Measurements from ENCODE around the gene TAF3.

TAF3 gene

DNA sequence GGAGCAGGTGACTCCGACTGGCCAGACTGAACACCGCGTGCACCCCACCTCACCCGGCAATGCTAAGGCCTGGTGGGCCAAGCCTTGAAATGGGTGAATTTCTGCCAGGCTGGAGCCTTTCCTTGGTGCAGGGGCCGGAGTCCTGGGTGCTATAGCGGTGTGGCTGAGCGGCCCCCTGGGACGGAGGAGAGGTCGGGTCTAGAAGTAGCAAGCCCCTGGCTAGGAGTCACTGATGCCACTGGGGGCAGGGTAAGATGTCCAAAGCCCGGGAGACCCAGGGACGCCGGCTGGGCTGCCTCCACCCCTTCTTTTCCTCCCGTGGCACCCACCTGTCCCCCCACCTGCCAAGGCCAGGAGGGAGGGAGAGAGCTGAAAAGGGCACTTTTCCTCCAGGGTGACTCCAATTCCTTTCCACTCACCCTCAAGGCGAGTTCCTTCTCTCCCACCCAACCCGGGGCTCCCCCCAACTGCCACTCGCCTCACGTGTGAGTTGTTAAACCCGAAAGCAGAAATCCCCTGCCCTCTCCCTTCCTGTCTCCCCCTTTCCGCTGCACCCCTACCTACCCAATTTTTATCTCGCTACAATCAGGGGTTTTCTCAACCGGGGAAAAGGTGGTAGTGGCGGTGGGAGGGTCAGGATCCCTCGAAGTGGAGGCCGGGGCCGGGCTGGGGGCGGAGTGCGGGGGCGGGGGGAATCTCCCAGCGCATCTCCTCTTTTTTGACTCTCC is 230.1 kb downstream of the TAF3 start:
- peaks cover 96% of the 10 kb centered on the region for H3K27me3 ChIP-seq (ENCODE audit: insufficient read depth, low read length)
- H3K9me3 ChIP-seq (ENCODE audit: low read length), result no peaks in the 10 kb centered on the region
- H2AFZ ChIP-seq (ENCODE audit: low read depth, low read length), result no peak overlapping the region
- H3K36me3 ChIP-seq (ENCODE audit: insufficient read depth, low read length), result no peaks in the 10 kb centered on the region
- H3K4me3 ChIP-seq (ENCODE audit: low read length), result no peak overlapping the region
- peaks cover 13% of the 10 kb centered on the region for H3K4me1 ChIP-seq (ENCODE audit: insufficient read depth, low read length)

- Histone ChIP-seq H3K27me3 (ENCODE audit: insufficient read depth, low read length) (peaks cover 95% of the 10 kb centered on the region), H3K9me3 (ENCODE audit: low read length) (no peaks in the 10 kb centered on the region), H3K4me3 (ENCODE audit: low read length) (no peak overlapping the region), H3K4me1 (ENCODE audit: insufficient read depth, low read length) (peaks cover 21% of the 10 kb centered on the region), H3K36me3 (ENCODE audit: insufficient read depth, low read length) (no peaks in the 10 kb centered on the region), H2AFZ (ENCODE audit: low read depth, low read length) (peak overlapping the region; percentile 19)
These were observed 230.9 kb downstream of the TAF3 start for GRCh38 chr10:8049045-8049864.

DNA sequence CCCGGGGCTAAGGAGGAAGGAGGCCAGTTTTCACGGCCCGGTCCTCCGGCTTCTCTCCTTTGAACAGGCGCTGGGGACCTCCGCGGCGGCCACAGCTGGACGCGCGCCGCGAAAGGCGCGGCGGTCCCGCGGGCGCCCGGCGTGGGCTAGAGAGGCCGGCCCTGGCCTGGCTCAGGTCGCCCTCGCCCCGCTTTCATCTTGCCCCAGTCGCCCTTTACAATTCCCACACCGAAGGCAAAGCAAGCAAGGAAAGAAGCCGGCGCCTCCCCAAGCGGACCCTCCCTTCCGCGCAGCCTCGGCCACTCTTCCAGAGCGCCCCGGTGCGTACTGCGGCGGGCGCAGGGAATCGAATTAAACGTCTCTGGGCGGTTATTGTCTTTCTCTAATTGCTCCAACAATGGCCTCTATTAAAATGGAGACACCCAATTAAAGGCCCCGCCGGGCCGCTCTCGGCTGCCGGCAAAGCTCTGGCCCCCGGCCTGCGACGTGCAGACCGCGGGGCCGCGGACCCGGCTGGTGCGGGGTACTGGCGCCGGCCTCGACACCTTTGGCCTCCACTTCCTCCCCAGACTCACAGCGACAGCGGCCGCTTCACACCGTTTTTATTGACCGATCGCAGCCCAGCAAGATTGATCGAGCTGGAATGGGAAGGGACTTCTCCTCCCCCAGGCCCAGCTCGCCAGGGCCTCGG is 231.7 kb downstream of the TAF3 start:
- peak overlapping the region; percentile 19 for H2AFZ ChIP-seq (ENCODE audit: low read depth, low read length)
- peaks cover 21% of the 10 kb centered on the region for H3K4me1 ChIP-seq (ENCODE audit: insufficient read depth, low read length)
- H3K4me3 ChIP-seq (ENCODE audit: low read length), result no peak overlapping the region
- no peaks in the 10 kb centered on the region for H3K36me3 ChIP-seq (ENCODE audit: insufficient read depth, low read length)
- no peaks in the 10 kb centered on the region for H3K9me3 ChIP-seq (ENCODE audit: low read length)
- peaks cover 94% of the 10 kb centered on the region for H3K27me3 ChIP-seq (ENCODE audit: insufficient read depth, low read length)

- H3K4me3 ChIP-seq (ENCODE audit: low read length), result no peak overlapping the region
- no peaks in the 10 kb centered on the region for H3K36me3 ChIP-seq (ENCODE audit: insufficient read depth, low read length)
- H3K4me1 ChIP-seq (ENCODE audit: insufficient read depth, low read length), result peaks cover 18% of the 10 kb centered on the region
- peaks cover 94% of the 10 kb centered on the region for H3K27me3 ChIP-seq (ENCODE audit: insufficient read depth, low read length)
- H2AFZ ChIP-seq (ENCODE audit: low read depth, low read length), result no peak overlapping the region
- no peaks in the 10 kb centered on the region for H3K9me3 ChIP-seq (ENCODE audit: low read length)
These were observed 232.3 kb downstream of the TAF3 start for GRCh38 chr10:8050556-8051108.

DNA sequence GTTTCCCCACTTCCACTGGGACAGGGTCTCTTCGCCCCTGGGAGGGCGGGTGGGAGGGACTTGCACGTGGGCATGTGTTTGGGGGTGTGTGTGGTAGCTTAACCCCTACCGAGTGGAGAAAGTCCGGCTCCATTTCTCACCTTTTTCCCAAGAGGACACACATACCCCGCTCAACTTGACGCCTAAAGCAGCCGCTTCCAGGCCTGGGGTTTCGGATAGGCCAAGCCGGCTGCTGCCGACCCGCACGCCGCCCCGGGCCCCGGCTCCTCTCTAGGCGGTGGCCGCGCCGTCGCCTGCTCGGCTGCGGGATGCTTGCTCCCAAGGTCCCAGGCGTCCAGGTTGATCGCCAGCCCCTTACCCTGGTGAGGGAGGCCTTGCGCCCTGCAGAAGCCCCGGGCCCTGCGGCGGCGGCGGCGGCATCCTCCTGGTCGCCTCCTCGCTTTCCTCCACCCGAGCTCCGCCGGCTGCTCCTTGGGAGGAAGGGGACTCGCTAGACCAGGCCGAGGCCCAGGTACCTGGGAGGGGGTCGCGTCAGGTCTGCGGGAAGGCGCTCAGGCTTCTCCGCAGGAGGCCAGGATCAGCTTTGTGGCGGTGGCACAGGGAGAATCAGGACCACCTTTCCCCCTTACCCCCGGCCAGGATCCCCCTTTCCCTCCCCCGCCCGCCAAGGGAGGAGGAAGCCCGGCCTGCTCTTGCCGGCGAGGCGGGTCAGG is 233.0 kb downstream of the TAF3 start:
- Histone ChIP-seq H2AFZ (ENCODE audit: low read depth, low read length) (no peak overlapping the region), H3K4me1 (ENCODE audit: insufficient read depth, low read length) (peaks cover 18% of the 10 kb centered on the region), H3K27me3 (ENCODE audit: insufficient read depth, low read length) (peaks cover 92% of the 10 kb centered on the region), H3K9me3 (ENCODE audit: low read length) (no peaks in the 10 kb centered on the region), H3K36me3 (ENCODE audit: insufficient read depth, low read length) (no peaks in the 10 kb centered on the region), H3K4me3 (ENCODE audit: low read length) (no peak overlapping the region)

DNA sequence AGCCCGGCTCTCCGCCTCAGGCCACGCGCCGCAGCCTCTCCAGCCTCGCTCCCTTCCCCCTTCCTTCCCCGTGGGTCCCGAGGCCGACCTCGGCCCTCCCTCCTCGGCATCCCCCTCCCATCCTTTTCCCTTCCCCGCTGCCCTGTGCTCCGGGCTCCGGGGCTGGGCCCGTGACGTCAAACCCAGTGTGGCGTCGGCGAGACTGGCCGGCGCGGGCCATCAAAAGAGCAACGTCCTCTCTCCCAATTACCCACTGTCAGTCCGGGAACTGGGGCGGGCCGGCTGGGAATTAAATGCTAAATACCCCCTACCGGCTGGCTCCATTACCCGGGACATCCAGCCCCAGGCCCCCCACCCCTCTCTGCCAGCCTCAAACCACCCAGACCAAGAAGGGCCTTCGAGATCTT is 233.5 kb downstream of the TAF3 start:
- Histone ChIP-seq H3K27me3 (ENCODE audit: insufficient read depth, low read length) (peaks cover 92% of the 10 kb centered on the region), H3K4me1 (ENCODE audit: insufficient read depth, low read length) (peaks cover 18% of the 10 kb centered on the region), H3K4me3 (ENCODE audit: low read length) (no peak overlapping the region), H3K36me3 (ENCODE audit: insufficient read depth, low read length) (no peaks in the 10 kb centered on the region), H2AFZ (ENCODE audit: low read depth, low read length) (no peak overlapping the region), H3K9me3 (ENCODE audit: low read length) (no peaks in the 10 kb centered on the region)

- no peak overlapping the region for H2AFZ ChIP-seq (ENCODE audit: low read depth, low read length)
- no peaks in the 10 kb centered on the region for H3K36me3 ChIP-seq (ENCODE audit: insufficient read depth, low read length)
- peaks cover 92% of the 10 kb centered on the region for H3K27me3 ChIP-seq (ENCODE audit: insufficient read depth, low read length)
- no peak overlapping the region for H3K4me3 ChIP-seq (ENCODE audit: low read length)
- peaks cover 18% of the 10 kb centered on the region for H3K4me1 ChIP-seq (ENCODE audit: insufficient read depth, low read length)
- no peaks in the 10 kb centered on the region for H3K9me3 ChIP-seq (ENCODE audit: low read length)
These were observed 234.1 kb downstream of the TAF3 start for GRCh38 chr10:8052341-8052955.

DNA sequence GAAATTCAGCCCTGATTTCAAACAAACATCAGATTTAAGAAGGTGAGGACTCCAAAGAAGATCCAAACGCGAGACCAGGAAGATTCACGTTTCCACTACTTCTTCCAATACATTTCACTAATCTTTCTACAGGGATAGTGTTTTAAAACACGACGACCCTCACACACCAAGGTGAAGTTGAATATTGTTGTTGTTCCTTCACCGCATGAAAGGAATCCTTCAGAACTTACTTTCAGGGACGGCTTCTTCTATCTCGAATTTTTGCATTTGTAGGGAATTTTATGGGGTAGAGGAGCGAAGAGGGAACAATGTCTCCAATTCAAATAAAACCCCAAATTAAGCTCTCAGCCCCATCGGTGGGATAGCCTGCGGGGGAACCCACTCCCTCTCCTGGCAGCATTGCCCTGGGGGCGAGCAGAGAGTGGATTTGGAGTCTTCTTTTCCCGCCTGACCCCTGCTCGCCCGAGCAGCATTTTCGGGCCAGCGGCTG is 234.7 kb downstream of the TAF3 start:
- no peaks in the 10 kb centered on the region for H3K36me3 ChIP-seq (ENCODE audit: insufficient read depth, low read length)
- H3K4me1 ChIP-seq (ENCODE audit: insufficient read depth, low read length), result peaks cover 18% of the 10 kb centered on the region
- H3K9me3 ChIP-seq (ENCODE audit: low read length), result no peaks in the 10 kb centered on the region
- no peak overlapping the region for H2AFZ ChIP-seq (ENCODE audit: low read depth, low read length)
- peak overlapping the region; percentile 24 for H3K4me3 ChIP-seq (ENCODE audit: low read length)
- H3K27me3 ChIP-seq (ENCODE audit: insufficient read depth, low read length), result peaks cover 92% of the 10 kb centered on the region

DNA sequence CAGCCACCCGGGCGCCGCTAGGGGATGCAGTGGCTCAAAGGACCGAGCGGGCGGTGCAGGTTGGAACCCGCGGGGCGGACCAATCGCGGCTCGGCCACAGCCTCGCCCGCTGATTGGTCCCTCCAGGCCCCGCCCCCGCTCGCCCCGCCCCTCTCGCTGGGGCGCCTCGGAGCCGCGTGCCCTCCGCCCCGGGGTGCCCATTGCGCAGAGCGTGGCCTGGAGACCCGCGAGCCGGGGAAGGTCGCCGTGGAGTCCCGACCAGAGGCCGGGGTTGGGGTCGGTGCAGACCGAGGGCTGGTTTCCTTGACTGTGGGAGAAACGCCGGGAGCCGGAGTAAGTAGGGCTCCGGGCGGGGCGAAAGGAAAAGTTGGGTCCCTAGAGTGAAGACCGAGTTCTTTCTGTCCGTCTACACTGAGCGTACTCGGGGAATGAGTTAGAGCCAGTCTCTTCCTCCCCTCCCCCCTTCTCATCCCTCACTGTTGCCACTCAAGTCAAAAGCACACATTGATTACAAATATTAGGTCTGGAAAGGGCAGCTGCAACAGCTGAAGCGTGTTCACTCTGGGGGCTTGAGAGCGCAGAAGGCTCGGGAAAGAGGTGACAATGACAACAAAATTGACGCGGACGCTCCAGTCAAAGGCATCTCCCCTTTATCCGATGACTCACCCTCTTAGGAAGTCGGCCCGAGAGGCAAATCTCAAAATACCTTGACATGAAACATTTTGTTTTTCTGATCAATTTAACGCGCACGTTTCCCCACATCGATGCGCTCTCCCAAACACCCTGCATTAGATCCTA is 235.3 kb downstream of the TAF3 start:
- peak overlapping the region; percentile 38 for H3K4me3 ChIP-seq (ENCODE audit: low read length)
- no peak overlapping the region for H2AFZ ChIP-seq (ENCODE audit: low read depth, low read length)
- peaks cover 18% of the 10 kb centered on the region for H3K4me1 ChIP-seq (ENCODE audit: insufficient read depth, low read length)
- no peaks in the 10 kb centered on the region for H3K36me3 ChIP-seq (ENCODE audit: insufficient read depth, low read length)
- H3K9me3 ChIP-seq (ENCODE audit: low read length), result no peaks in the 10 kb centered on the region
- peaks cover 92% of the 10 kb centered on the region for H3K27me3 ChIP-seq (ENCODE audit: insufficient read depth, low read length)

DNA sequence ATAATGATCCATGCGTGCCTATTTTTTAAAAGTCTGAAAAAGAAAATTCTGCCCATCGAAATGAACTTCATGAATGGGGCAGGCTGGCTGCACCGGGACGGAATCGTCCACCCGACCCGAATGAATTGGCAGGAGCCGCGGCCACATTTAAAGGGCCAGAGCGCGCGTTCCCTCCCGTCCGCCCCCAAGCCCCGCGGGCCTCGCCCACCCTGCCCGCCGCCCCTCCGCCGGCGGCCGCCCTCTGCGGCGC is 235.9 kb downstream of the TAF3 start:
- Histone ChIP-seq H3K9me3 (ENCODE audit: low read length) (no peaks in the 10 kb centered on the region), H3K27me3 (ENCODE audit: insufficient read depth, low read length) (peaks cover 93% of the 10 kb centered on the region), H3K36me3 (ENCODE audit: insufficient read depth, low read length) (no peaks in the 10 kb centered on the region), H2AFZ (ENCODE audit: low read depth, low read length) (no peak overlapping the region), H3K4me1 (ENCODE audit: insufficient read depth, low read length) (peaks cover 18% of the 10 kb centered on the region), H3K4me3 (ENCODE audit: low read length) (peak overlapping the region; percentile 38)

DNA sequence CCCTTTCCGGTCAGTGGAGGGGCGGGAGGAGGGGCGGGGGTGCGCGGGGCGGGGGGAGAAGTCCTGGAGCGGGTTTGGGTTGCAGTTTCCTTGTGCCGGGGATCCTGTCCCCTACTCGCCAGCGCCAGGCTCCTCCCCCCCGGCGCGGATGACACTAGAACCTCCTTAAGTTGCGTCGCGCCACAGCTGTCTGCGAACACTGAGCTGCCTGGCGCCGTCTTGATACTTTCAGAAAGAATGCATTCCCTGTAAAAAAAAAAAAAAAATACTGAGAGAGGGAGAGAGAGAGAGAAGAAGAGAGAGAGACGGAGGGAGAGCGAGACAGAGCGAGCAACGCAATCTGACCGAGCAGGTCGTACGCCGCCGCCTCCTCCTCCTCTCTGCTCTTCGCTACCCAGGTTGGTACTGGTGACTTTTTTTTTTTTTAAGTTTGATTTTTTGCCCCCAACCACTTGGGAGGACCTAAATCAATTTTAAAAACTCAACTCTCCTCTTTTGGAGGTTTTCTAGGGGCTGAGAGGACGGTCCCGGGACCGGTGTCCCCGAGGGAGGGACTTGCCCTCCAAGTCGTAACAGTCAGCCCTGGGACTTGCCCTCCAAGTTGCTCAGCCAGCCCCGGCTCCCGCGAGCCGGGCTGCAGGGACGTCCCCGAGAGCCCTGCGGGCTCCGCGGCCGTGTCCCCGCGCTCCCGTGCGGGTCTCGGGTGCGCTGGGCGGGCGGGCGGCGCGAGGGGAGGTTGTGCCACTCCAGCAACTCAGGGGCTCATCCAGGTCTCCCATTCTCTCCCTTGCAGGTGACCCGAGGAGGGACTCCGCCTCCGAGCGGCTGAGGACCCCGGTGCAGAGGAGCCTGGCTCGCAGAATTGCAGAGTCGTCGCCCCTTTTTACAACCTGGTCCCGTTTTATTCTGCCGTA is 236.4 kb downstream of the TAF3 start, which contains the start of gene GATA3:
Gene GATA3, plus strand, starts transcription at position 195 of the 914 bp plus-strand sequence. CDS start 968 bp downstream, outside the sequence.
- H3K4me1 ChIP-seq (ENCODE audit: insufficient read depth, low read length), result peaks cover 15% of the 10 kb centered on the region
- peaks cover 93% of the 10 kb centered on the region for H3K27me3 ChIP-seq (ENCODE audit: insufficient read depth, low read length)
- no peak within 1 kb of the TSS for H2AFZ ChIP-seq (ENCODE audit: low read depth, low read length)
- no peaks in the 10 kb centered on the region for H3K36me3 ChIP-seq (ENCODE audit: insufficient read depth, low read length)
- H3K9me3 ChIP-seq (ENCODE audit: low read length), result no peaks in the 10 kb centered on the region
- peak within 1 kb of the TSS; percentile 38 for H3K4me3 ChIP-seq (ENCODE audit: low read length)

Measured in neuron (in vitro differentiated cells).